Measurements from ENCODE around the gene RARB. TPM values are rescaled to one million over a fixed set of nuclear protein-coding genes. Genes with fewer than 3 reads are reported as not detected.
A peak's percentile ranks its signal among the peaks of the same experiment; 100 is the strongest.

The RARB gene
- total and polyA plus RNA-seq, 2 donors from 2014 or later: 8.3 to 14.7 TPM

DNA sequence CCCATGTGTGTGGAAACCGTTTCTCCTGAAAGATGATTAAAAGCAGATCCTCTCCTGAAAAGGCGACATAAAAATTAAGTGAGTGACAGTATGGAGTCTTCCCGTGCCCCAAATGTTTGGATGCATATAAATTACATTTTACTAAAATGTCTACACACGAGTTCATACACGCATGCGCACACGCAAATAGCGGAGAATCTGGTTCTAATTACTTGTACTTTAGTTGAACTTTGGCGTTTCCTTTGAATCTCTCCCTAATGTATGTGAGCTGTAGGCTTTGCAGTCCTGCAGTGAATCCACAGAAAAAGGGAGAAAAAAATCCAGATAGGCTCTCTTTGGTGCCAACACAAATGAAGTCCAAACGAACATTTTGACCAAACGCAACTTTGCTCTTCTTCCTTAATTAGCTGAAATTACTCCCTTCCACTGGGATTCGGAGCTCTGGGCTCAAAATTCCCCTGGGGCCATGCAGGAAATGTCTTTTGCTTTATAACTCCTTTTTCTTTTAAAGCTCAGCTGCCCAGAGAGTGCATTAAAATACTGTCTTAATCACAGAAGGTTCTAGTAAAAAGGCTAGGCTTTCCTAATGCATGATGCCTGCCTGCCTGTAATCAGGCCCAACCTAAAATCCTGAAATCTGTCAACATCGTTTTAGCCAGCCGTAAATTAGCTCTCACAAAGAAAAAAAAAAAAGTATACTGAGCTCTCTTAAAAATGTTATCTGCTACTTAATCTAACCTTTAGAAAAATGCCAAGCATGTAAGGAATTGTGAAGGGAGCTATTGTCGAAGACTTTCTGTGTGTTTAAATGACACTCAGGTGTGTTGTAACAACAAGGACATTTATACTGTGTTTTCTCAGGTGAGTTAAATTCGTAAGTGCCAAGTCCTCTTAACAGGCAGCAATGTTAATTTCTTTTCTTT, 26.2 kb downstream of the RARB start:
- TF ChIP-seq, protein P1, sequence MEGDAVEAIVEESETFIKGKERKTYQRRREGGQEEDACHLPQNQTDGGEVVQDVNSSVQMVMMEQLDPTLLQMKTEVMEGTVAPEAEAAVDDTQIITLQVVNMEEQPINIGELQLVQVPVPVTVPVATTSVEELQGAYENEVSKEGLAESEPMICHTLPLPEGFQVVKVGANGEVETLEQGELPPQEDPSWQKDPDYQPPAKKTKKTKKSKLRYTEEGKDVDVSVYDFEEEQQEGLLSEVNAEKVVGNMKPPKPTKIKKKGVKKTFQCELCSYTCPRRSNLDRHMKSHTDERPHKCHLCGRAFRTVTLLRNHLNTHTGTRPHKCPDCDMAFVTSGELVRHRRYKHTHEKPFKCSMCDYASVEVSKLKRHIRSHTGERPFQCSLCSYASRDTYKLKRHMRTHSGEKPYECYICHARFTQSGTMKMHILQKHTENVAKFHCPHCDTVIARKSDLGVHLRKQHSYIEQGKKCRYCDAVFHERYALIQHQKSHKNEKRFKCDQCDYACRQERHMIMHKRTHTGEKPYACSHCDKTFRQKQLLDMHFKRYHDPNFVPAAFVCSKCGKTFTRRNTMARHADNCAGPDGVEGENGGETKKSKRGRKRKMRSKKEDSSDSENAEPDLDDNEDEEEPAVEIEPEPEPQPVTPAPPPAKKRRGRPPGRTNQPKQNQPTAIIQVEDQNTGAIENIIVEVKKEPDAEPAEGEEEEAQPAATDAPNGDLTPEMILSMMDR (IDR thresholded peaks at IDR 0.05; ENCODE audit: borderline replicate concordance, extremely low read depth, insufficient read depth): no peak
- Histone ChIP-seq H3K4me3 (ENCODE audit: low read length in 3 of 3) (peak overlapping the region in 1 of 3 donors; percentile 15), H3K27me3 (ENCODE audit: control insufficient read depth, insufficient read depth, low read length) (no peaks in the 10 kb centered on the region), H3K27ac (ENCODE audit: low read depth in 2 of 2, low read length in 2 of 2) (peak overlapping the region; percentile 9 to 78), H3K9me3 (ENCODE audit: control insufficient read depth in 2 of 3, insufficient read depth in 1 of 3, low read length in 3 of 3) (no peaks in the 10 kb centered on the region), H3K36me3 (ENCODE audit: control insufficient read depth in 2 of 3, insufficient read depth in 3 of 3, low read length in 3 of 3) (no peaks in the 10 kb centered on the region), H3K4me1 (ENCODE audit: control insufficient read depth in 2 of 3, insufficient read depth in 2 of 3, low read depth in 1 of 3, low read length in 3 of 3) (peaks cover 19 to 32% (median 27%) of the 10 kb centered on the region in 3 donors), H3K9ac (ENCODE audit: low read length in 3 of 3) (peak overlapping the region in 1 of 3 donors; percentile 4)
- intact Hi-C loops (cut with DNase I): no loop called here
- DNase-seq (peak in 3 of 5 donors; percentile 39 to 89 (median 78)), FAIRE-seq (no peak)

DNA sequence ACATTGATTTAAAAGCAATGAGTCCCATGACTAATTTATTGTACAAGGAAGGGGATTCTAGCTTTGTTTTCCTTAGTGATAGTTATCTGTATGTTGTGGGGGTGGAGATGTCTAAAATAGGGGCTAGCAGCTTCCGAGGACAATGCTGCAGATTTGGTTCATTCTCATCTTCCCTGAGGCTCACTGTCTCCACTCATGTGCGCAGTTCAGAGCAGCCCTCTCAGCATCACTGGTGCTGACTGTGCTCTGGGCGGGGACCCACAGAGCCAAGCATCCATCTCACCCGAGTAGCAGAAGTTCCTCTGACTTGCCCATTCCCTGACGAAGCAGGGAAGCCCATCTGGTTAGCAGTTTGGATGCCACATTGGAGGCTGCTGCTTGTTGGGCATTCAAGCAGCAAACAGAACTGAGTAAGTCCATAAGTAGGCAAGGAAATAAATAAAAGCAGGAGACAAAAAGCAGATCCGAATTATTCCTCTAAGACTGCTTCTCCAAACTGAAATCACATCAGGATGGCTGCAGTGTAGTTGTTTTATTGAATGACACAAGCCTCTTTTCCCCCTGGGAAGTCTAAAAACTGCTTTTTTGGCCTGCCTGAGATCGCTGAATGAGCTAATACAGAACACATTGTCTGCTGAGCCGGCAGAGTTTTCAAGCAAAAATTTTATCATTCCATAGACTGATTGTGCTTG, 27.5 kb downstream of the RARB start:
- no peaks in the 10 kb centered on the region for H3K9me3 ChIP-seq (ENCODE audit: control insufficient read depth in 2 of 3, insufficient read depth in 1 of 3, low read length in 3 of 3)
- no peak overlapping the region for H3K4me3 ChIP-seq (ENCODE audit: low read length in 3 of 3)
- no peak for FAIRE-seq

DNA sequence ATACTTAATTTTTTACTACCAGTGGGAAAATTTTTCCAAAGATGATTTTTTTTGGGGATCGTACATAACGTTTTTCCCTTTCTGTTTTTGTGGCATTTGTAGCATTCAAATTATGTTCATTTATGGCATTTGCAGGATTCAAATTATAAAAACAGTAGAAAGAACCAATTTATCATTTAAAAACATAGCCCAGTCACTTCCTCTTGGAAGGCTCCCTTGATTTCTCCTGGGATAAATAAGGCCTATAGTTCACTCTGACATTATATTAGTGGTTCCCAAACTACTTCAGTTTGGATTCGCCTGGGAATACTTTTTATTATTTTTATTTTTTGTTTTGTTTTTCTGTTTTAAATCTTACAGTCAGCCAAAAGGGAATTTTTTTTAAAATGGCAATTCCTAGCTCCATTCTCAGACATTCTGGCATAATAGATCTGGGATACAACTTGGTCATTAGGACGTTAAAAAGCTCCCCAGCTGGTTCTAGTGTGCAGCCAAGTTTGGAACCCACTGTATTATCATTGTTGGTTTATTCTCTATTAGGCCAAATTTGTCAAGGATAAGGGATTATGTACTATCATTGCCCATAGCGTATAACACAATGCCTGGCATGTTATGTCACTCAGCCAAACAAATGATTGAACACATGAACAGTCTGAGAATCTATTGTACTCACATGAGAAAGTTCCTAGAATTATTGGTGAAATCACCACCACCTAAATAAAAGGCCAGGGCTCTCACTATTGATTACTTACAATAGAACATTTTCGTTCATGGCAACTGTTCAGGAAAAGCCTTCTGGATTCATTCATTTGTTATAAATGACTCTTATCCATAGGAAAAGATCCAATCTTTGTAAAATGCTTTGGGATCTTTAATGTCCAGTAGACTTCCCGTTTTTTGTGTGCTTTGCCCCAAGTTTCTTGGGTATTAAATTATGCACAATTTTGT, 28.9 kb downstream of the RARB start:
- intact Hi-C loops (cut with DNase I): no loop called here
- Histone ChIP-seq H3K9me3 (ENCODE audit: control insufficient read depth in 2 of 3, insufficient read depth in 1 of 3, low read length in 3 of 3) (no peaks in the 10 kb centered on the region), H3K9ac (ENCODE audit: low read length in 3 of 3) (no peak overlapping the region), H3K27me3 (ENCODE audit: control insufficient read depth, insufficient read depth, low read length) (no peaks in the 10 kb centered on the region), H3K4me1 (ENCODE audit: control insufficient read depth in 2 of 3, insufficient read depth in 2 of 3, low read depth in 1 of 3, low read length in 3 of 3) (peaks cover 19 to 32% (median 22%) of the 10 kb centered on the region in 3 donors), H3K27ac (ENCODE audit: low read depth in 2 of 2, low read length in 2 of 2) (peak overlapping the region in 1 of 2 donors; percentile 8), H3K4me3 (ENCODE audit: low read length in 3 of 3) (no peak overlapping the region), H3K36me3 (ENCODE audit: control insufficient read depth in 2 of 3, insufficient read depth in 3 of 3, low read length in 3 of 3) (no peaks in the 10 kb centered on the region)
- no peak for FAIRE-seq
- DNase-seq: no peak
- TF ChIP-seq, protein P1 (IDR thresholded peaks at IDR 0.05; ENCODE audit: borderline replicate concordance, extremely low read depth, insufficient read depth): no peak

More for the DNA sequence above, 27.5 kb downstream of the RARB start:
- peak overlapping the region in 1 of 3 donors; percentile 5 for H3K9ac ChIP-seq (ENCODE audit: low read length in 3 of 3)
- peak overlapping the region; percentile 20 to 78 for H3K27ac ChIP-seq (ENCODE audit: low read depth in 2 of 2, low read length in 2 of 2)
- intact Hi-C loops (cut with DNase I): no loop called here
- no peaks in the 10 kb centered on the region for H3K36me3 ChIP-seq (ENCODE audit: control insufficient read depth in 2 of 3, insufficient read depth in 3 of 3, low read length in 3 of 3)
- H3K27me3 ChIP-seq (ENCODE audit: control insufficient read depth, insufficient read depth, low read length): no peaks in the 10 kb centered on the region
- TF ChIP-seq, protein P1 (IDR thresholded peaks at IDR 0.05; ENCODE audit: borderline replicate concordance, extremely low read depth, insufficient read depth): no peak
- H3K4me1 ChIP-seq (ENCODE audit: control insufficient read depth in 2 of 3, insufficient read depth in 2 of 3, low read depth in 1 of 3, low read length in 3 of 3): peaks cover 19 to 32% (median 22%) of the 10 kb centered on the region in 3 donors
- peak in 3 of 5 donors; percentile 40 to 71 (median 63) for DNase-seq
